ENCODE results near the gene MTFP1.

The MTFP1 gene

DNA sequence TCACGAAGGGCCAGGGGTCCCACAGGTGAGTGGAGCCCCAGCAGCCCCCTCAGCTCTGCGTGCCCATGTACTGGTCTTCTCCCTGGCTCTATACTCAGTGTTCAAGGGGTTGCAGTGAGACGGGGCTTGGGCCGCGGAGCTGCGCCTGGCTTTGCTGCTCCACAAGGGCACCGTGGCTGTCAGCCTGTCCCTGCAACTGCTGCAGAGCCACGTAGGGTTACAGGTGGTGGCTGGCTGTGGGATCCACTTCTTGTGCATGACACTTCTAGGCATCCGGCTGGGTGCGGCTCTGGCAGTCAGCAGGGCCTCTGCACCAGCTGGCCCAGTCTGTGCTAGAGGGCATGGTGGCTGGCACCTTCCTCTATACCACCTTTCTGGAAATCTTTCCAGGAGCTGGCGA is 14.3 kb downstream of the MTFP1 start:
- H3K27ac ChIP-seq (ENCODE audit: low read depth, low read length, poor library complexity, severe bottlenecking) = no peak overlapping the region
- H2AFZ ChIP-seq (ENCODE audit: low read length) = no peak overlapping the region
- no peak overlapping the region for H3K4me3 ChIP-seq (ENCODE audit: low read depth, low read length, poor library complexity, severe bottlenecking)
- H3K79me2 ChIP-seq (ENCODE audit: insufficient read depth, low read length) = no peaks in the 10 kb centered on the region
- H3K9ac ChIP-seq (ENCODE audit: low read length) = no peak overlapping the region
- TF ChIP-seq, protein P1, sequence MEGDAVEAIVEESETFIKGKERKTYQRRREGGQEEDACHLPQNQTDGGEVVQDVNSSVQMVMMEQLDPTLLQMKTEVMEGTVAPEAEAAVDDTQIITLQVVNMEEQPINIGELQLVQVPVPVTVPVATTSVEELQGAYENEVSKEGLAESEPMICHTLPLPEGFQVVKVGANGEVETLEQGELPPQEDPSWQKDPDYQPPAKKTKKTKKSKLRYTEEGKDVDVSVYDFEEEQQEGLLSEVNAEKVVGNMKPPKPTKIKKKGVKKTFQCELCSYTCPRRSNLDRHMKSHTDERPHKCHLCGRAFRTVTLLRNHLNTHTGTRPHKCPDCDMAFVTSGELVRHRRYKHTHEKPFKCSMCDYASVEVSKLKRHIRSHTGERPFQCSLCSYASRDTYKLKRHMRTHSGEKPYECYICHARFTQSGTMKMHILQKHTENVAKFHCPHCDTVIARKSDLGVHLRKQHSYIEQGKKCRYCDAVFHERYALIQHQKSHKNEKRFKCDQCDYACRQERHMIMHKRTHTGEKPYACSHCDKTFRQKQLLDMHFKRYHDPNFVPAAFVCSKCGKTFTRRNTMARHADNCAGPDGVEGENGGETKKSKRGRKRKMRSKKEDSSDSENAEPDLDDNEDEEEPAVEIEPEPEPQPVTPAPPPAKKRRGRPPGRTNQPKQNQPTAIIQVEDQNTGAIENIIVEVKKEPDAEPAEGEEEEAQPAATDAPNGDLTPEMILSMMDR (IDR thresholded peaks at IDR 0.05; ENCODE audit: low read length) = no peak
- no peak for TF ChIP-seq EZH2 (IDR thresholded peaks at IDR 0.05; ENCODE audit: borderline replicate concordance, low read length)
- H3K36me3 ChIP-seq (ENCODE audit: insufficient read depth, low read length) = no peaks in the 10 kb centered on the region; the same call in 1 of the 2 replicates
- peaks cover 13% of the 10 kb centered on the region for H3K4me1 ChIP-seq (ENCODE audit: insufficient read depth, low read length, severe bottlenecking)
- H3K27me3 ChIP-seq (ENCODE audit: insufficient read depth, low read length) = no peaks in the 10 kb centered on the region
- H3K4me2 ChIP-seq (ENCODE audit: low read length) = no peak overlapping the region
- H3K9me3 ChIP-seq (ENCODE audit: low read length) = 0 out of 2 replicates have a peak, but pooled peaks cover 2% of the 10 kb centered on the region
- no peaks in the 10 kb centered on the region for H3F3A ChIP-seq (ENCODE audit: insufficient read depth, low read length)
- no peaks in the 10 kb centered on the region for H4K20me1 ChIP-seq (ENCODE audit: insufficient read depth, low read length)
- H3K9me2 ChIP-seq (ENCODE audit: low read depth, low read length) = no peaks in the 10 kb centered on the region

DNA sequence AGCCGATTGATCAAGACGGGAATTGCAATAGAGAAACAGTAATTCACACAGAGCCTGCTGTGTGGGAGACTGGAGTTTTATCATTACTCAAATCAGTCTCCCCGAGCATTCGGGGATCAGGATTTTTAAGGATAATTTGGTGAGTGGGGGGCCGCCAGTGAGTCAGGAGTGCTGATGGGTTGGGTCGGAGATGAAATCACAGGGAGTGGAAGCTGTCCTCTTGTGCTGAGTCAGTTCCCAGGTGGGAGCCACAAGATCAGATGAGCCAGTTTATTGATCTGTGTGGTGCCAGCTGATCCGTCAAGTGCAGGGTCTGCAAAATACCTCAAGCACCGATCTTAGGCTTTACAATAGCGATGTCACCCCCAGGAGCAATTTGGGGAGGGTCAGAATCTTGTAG is 15.5 kb downstream of the MTFP1 start:
- Histone ChIP-seq H2AFZ (ENCODE audit: low read length) (no peak overlapping the region), H3K27me3 (ENCODE audit: insufficient read depth, low read length) (no peaks in the 10 kb centered on the region), H3K9ac (ENCODE audit: low read length) (no peak overlapping the region), H3K4me2 (ENCODE audit: low read length) (no peak overlapping the region), H3K4me1 (ENCODE audit: insufficient read depth, low read length, severe bottlenecking) (peaks cover 3% of the 10 kb centered on the region), H3F3A (ENCODE audit: insufficient read depth, low read length) (no peaks in the 10 kb centered on the region), H3K79me2 (ENCODE audit: insufficient read depth, low read length) (no peaks in the 10 kb centered on the region), H4K20me1 (ENCODE audit: insufficient read depth, low read length) (no peaks in the 10 kb centered on the region), H3K27ac (ENCODE audit: low read depth, low read length, poor library complexity, severe bottlenecking) (no peak overlapping the region), H3K36me3 (ENCODE audit: insufficient read depth, low read length) (no peaks in the 10 kb centered on the region), H3K9me3 (ENCODE audit: low read length) (no peaks in the 10 kb centered on the region), H3K4me3 (ENCODE audit: low read depth, low read length, poor library complexity, severe bottlenecking) (no peak overlapping the region), H3K9me2 (ENCODE audit: low read depth, low read length) (no peaks in the 10 kb centered on the region)
- TF ChIP-seq, protein P1 (IDR thresholded peaks at IDR 0.05; ENCODE audit: low read length) = no peak
- no peak for TF ChIP-seq EZH2 (IDR thresholded peaks at IDR 0.05; ENCODE audit: borderline replicate concordance, low read length)

DNA sequence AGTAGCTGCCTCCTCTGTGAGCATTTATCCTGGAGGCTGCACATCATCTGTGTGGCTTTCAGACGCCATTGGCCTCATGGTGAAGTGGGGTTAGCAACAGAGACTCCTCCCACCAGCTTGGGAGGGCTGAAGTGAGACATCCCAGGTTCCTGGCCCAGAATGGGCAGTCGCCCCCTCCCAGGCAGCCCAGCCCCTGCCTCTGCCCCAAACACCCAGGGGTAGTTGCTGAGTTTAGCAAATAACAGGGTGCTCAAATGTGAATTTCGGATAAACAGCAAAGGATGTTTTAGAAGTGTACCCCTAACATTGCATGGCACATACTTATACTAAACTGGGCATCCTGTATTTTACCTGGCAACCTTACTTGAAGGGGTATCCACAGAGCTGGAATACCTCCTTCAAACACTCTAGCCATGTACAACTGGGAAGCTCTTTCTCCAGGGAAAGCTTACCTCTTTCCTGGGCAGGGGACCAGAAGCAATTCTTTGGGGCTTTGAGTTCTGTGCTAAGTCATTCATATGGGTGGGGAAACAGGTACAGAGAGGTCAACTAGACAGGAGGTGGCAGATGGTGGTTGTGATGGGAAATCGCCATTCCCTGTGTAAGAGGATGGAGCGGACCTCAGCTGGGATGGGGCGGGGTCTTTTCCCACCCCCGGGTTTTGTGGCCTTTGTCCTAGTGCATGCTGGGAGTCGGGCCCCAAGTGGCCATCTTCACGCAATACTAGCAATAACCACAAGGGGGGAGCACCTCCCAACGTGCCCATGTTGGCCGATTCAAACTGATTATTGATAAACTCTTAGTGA is 19.3 kb downstream of the MTFP1 start:
- no peak overlapping the region for H3K9ac ChIP-seq (ENCODE audit: low read length)
- H3K9me2 ChIP-seq (ENCODE audit: low read depth, low read length) = no peaks in the 10 kb centered on the region

More for the DNA sequence above, 19.3 kb downstream of the MTFP1 start:
- Histone ChIP-seq H4K20me1 (ENCODE audit: insufficient read depth, low read length) (no peaks in the 10 kb centered on the region), H2AFZ (ENCODE audit: low read length) (no peak overlapping the region), H3K36me3 (ENCODE audit: insufficient read depth, low read length) (no peaks in the 10 kb centered on the region), H3K27ac (ENCODE audit: low read depth, low read length, poor library complexity, severe bottlenecking) (no peak overlapping the region), H3K27me3 (ENCODE audit: insufficient read depth, low read length) (no peaks in the 10 kb centered on the region), H3K9me3 (ENCODE audit: low read length) (no peaks in the 10 kb centered on the region), H3K4me3 (ENCODE audit: low read depth, low read length, poor library complexity, severe bottlenecking) (no peak overlapping the region), H3K4me2 (ENCODE audit: low read length) (no peak overlapping the region; the same call in 1 of the 2 replicates), H3F3A (ENCODE audit: insufficient read depth, low read length) (no peaks in the 10 kb centered on the region), H3K79me2 (ENCODE audit: insufficient read depth, low read length) (no peaks in the 10 kb centered on the region), H3K4me1 (ENCODE audit: insufficient read depth, low read length, severe bottlenecking) (peaks cover 3% of the 10 kb centered on the region)
- TF ChIP-seq, protein P1 (IDR thresholded peaks at IDR 0.05; ENCODE audit: low read length) = peak; percentile 81
- no peak for TF ChIP-seq EZH2 (IDR thresholded peaks at IDR 0.05; ENCODE audit: borderline replicate concordance, low read length)

Measured in OCI-LY1 (cell line).